ENCODE results near the gene HOGA1. TPM values are rescaled to one million over a fixed set of nuclear protein-coding genes. Genes with fewer than 3 reads are reported as not detected.
A peak's percentile ranks its signal among the peaks of the same experiment; 100 is the strongest.

The HOGA1 gene
- 10 to 100 TPM in 1 of 3 donors, 1 to 10 TPM in 2; 1.9 to 11.0 (median 2.3) TPM for total RNA-seq

GRCh38 chr10:97584060-97584797 lies at the start of gene HOGA1:
TSS of gene HOGA1 (plus strand) at chr10:97584389. CDS start at chr10:97584704, 315 bp downstream.
- H3K4me1 ChIP-seq: no peaks in the 10 kb centered on the region
- no peak within 1 kb of the TSS for H3K4me3 ChIP-seq

GRCh38 chr10:97534746-97535367 lies 49.3 kb upstream of the HOGA1 start:
- intact Hi-C loops (cut with DNase I; ENCODE audit: low total_unique reads): no loop called here
- no peaks in the 10 kb centered on the region for H3K9me3 ChIP-seq
- TF ChIP-seq POLR2A (IDR thresholded peaks at IDR 0.05) (no peak), CTCF (IDR thresholded peaks at IDR 0.05) (no peak), POLR2AphosphoS5 (IDR thresholded peaks at IDR 0.05) (no peak)

More at GRCh38 chr10:97584060-97584797, at the start of gene HOGA1:
- no peak for TF ChIP-seq POLR2AphosphoS5 (IDR thresholded peaks at IDR 0.05)
- TF ChIP-seq POLR2A (IDR thresholded peaks at IDR 0.05): no peak
- no peak for TF ChIP-seq CTCF (IDR thresholded peaks at IDR 0.05)
- Histone ChIP-seq H3K27me3 (no peaks in the 10 kb centered on the region), H3K27ac (no peak within 1 kb of the TSS), H3K9me3 (no peaks in the 10 kb centered on the region), H3K36me3 (no peaks in the 10 kb centered on the region)
- intact Hi-C loops (cut with DNase I; ENCODE audit: low total_unique reads): no loop called here
- peak in 1 of 2 donors; percentile 49 for DNase-seq (ENCODE audit: low spot score in 2 of 2)

GRCh38 chr10:97537186-97537869 lies 46.9 kb upstream of the HOGA1 start:
- intact Hi-C loops (cut with DNase I; ENCODE audit: low total_unique reads): no loop called here
- Histone ChIP-seq H3K27ac (no peak overlapping the region), H3K4me3 (no peak overlapping the region), H3K27me3 (no peaks in the 10 kb centered on the region), H3K36me3 (no peaks in the 10 kb centered on the region), H3K4me1 (peaks cover 1 to 16% of the 10 kb centered on the region in 2 donors), H3K9me3 (no peaks in the 10 kb centered on the region)
- no peak for TF ChIP-seq POLR2A (IDR thresholded peaks at IDR 0.05)
- no peak for TF ChIP-seq POLR2AphosphoS5 (IDR thresholded peaks at IDR 0.05)
- TF ChIP-seq CTCF (IDR thresholded peaks at IDR 0.05): no peak
- DNase-seq (ENCODE audit: low spot score in 2 of 2): no peak

More at GRCh38 chr10:97534746-97535367, 49.3 kb upstream of the HOGA1 start:
- no peaks in the 10 kb centered on the region for H3K27me3 ChIP-seq
- H3K36me3 ChIP-seq: no peaks in the 10 kb centered on the region
- no peak overlapping the region for H3K27ac ChIP-seq
- H3K4me3 ChIP-seq: no peak overlapping the region
- no peak for DNase-seq (ENCODE audit: low spot score in 2 of 2)
- H3K4me1 ChIP-seq: peaks cover 0 to 6% of the 10 kb centered on the region in 2 donors

GRCh38 chr10:97538411-97538810 lies 45.8 kb upstream of the HOGA1 start:
- Histone ChIP-seq H3K9me3 (no peaks in the 10 kb centered on the region), H3K4me3 (no peak overlapping the region), H3K4me1 (peaks cover 12 to 23% of the 10 kb centered on the region in 2 donors), H3K27ac (peak overlapping the region; percentile 83 to 95), H3K36me3 (no peaks in the 10 kb centered on the region), H3K27me3 (no peaks in the 10 kb centered on the region)
- intact Hi-C loops (cut with DNase I; ENCODE audit: low total_unique reads): no loop called here
- no peak for DNase-seq (ENCODE audit: low spot score in 2 of 2)
- no peak for TF ChIP-seq CTCF (IDR thresholded peaks at IDR 0.05)
- no peak for TF ChIP-seq POLR2A (IDR thresholded peaks at IDR 0.05)
- no peak for TF ChIP-seq POLR2AphosphoS5 (IDR thresholded peaks at IDR 0.05)

Data from breast epithelium (tissue), 4 donors.